Activated CD4-positive, CD25-positive, alpha-beta regulatory T cell treated with anti-CD3 and anti-CD28 coated beads, Interleukin-2, amount 50 U/mL, for 72 hours (primary cell): ENCODE data around the gene RASD1.

Source experiments
- DNase-seq: peaks from one replicate; pipeline ENCODE4 v3.0.0; 2021

Gene RASD1, protein sequence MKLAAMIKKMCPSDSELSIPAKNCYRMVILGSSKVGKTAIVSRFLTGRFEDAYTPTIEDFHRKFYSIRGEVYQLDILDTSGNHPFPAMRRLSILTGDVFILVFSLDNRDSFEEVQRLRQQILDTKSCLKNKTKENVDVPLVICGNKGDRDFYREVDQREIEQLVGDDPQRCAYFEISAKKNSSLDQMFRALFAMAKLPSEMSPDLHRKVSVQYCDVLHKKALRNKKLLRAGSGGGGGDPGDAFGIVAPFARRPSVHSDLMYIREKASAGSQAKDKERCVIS

DNA sequence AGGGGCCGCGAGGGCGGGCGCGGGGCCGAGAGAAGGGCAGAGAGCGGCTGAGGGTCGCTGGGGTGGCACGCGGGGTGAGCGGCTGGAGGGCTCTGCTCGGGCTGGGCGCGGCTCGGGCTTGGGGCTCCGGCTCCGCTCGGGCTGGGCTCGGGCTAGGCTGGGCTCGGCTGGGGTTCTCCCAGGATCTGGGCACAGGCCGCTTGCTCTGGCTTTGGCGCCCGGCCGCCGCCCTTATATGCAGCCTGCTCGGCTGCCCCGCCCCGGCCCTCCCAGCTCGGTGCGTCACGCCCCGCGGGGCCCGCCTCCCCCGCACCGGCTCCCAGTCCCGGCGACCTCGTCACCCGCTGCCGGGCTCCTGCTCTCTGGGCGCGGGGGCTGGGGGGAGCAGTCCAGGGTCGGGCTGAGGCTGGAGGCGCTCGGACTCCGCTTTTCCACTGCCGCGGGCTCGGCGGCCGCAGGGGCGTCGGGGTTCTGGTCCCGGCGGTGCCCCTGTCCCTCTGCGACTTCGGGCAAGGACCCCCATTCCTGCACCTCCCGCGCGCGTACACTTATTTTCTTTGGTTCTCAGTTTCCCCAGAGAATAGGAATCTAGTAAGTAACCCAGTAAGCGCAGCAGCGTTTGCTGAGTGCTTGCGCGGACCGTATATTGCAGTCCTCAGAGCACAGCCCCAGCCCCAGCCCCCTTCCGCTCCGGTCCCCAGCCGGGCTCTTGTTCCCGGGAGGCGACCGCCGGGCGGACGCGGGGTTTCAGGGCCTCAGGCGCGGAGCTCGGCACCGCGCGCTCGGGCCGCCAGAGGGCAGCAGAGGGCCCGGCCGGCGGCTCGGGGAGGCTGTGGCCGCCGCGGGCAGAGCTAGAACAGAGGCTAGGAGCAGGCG lies at the start of gene RASD1:
Gene RASD1 (minus strand): TSS at position 207 of the 876 bp plus-strand sequence. CDS start 214 bp downstream, outside the sequence.
- peak; percentile 83 for DNase-seq

DNA sequence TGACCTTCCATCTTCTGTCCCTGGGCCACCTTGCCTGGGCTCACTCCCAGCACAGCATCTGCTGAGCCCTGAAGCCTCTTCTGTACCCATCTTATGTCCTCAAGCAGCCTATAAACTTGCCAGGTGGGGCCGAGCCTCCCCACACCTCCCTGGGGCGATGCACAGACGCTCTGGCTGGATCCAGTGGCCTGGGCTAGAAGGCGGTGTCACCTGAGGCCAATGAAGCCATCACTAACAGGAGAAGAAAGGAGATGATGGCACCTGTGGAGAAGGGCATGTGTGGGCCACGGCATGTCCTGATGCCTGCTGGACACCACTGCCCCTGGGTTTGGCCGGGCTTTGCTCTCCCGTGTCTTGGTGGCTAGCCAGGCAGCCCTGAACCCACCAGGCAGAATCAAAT lies 49.8 kb upstream of the RASD1 start:
- no peak for DNase-seq

DNA sequence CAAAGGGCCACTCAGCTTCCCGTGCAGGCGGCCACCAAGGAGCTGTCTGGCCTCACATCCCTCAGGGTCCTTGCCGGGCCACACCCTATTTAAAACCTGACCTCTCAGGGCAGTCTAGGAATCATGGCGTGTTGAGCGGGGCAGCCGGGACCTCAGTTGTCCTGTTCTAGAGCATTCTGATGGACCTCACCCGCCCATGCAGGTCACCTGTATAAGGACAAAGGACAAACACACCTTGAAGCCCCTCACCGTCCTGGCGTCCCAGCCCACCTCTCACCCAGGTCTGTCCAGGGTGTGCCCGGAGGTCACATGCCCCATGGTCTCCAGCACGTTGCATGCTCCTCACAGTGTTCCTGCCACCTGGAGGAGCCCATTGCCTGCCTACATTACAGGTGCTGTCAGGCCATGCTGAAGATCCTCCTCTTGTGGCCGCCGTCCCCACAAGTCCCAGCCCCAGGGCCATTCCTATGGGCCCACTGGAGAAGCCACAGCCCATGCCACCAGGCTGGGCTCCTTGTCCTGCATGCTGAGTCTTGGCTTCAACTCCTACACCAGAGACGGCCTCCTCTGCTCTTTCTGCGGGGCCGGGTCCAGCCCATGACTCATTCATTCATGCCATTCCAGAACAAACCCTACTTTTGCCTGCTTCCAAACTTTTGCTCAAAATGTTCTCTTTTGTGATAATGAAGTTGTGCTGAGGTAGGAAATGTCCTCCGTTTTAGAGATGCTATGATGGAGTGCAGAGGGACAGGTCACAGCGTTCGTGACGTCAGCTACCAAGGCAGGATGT lies 49.0 kb upstream of the RASD1 start:
- DNase-seq: no peak

DNA sequence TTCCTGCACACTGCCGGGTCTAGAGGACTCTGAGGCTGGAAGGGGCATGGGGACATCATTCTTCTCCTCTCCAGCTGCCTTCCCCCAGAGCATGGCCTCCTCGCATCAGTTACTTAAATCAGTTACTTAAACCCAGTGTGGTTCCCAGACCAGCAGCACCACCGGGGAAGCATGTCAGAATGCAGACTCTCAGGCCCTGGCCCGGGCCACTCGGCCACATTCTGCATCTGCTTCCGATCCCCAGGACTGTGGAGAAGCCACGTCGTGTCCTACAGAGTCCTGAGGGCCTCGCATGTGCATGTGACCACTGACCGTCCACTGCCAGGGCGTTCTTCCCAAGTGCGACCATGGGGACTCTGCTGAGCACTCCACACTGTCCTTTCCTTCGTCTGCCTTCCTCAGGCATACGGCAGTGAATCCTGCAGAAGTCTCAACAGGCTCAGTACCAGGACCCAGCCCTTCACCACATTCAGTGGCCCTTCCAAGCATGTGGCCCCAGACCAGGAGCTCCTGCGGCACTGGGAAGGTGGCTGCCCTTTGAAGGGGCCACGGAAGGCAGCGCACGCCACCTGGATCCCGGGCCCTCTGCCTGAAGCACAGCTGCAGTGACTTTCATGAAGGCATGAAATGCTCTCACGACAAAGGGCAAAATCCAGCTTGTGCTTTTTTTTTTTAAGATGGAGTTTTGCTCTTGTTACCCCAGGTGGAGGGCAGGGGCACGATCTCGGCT lies 46.9 kb upstream of the RASD1 start:
- DNase-seq: no peak

DNA sequence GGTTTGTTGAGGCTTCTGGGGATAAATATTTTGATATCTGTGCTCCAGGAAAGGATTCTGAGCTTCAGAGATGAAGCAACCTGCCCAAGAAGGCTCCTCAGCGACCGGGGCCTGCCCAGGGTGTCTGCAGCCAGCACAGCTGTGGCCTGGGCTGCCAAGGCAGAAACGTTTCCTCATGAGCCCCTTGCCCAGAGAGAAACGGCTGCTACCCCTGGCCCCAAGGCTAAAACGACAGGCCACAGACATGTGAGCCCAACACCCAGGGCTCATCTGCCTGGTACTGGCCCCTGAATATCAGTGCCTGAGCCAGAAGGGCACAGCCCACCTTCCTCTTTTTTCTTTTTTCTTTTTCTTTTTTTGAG lies 45.4 kb upstream of the RASD1 start:
- DNase-seq: no peak

DNA sequence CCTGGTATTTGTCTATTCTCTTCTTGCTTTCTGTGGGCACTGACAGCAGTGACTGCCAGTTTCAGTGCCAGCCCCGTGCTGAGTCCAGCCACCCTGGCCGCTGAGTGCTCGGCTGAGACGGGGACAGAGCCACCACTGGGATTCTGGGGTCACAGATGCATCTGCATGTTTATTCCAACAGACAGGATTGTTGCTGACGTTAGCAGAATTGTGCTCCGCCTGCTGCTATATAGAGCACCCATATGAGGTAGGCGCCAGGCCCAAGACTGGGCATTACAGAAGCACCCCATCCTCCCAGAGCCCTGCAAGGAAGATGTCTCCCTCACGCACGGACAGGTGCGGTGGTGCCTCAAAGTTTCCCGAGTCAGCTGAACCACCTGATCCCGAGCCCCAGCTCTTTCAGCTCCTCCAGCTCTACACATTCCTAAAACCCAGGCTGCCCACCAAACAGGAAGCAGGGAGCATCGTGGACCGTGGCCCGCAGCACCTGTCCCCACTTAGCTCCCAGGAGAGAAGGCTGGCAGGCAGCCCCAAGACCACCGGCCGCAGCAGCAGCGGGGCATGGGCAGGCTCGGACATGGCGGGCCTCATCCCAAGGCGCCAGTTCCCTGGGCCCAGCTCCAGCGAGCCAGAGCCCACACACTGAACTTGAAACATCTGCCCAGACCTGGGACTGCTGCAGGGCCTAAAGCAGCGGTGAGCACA lies 44.9 kb upstream of the RASD1 start:
- no peak for DNase-seq

DNA sequence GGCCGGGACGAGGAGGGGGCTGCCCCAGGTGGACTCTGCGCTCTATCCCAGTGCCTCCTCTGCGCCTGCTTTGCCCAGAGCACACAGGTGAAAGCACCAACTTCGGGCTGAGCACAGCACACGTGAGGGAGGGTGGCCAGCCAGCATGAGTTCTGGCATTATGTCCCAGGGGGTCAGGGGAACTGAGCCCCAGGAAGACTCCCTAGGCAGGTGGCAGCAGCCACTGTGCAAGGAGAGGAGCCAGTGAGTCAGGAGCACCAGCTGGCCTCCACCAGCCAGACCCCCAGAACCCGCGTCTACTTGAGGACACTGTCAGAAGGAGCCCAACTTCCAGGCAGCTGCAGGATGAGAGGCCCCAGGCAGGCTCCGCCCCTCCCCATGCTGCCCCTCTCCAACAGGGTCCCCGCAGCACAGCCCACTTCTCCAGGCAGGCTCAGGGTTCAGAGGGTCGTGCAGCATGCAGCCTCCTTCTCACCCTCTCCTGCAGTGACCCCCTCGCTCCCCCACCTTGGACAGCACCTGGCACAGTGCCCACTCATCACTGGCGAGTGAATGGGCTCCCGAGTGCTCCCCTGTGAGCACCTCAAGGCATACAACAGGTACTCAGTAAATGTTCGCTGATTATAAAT lies 44.2 kb upstream of the RASD1 start:
- DNase-seq: no peak

DNA sequence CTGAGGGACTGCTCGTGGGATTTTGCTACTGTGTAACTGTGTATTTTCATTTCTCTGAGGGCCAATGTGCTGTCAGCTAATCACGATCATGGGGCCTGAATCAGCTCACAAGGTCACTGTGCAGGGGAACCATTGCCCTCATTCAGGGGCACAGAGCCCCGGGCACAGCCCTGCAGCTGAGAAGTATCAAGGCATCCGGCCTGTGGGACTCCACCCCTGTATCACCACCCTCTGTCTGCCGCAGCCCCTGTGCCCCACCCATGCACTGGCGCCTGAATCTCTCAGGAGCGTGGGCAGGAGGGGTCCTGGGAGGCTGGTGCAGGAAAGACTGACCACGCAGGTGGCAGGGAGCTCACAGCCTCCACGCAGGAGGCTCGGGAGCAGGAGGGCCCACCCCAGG lies 43.4 kb upstream of the RASD1 start:
- no peak for DNase-seq

DNA sequence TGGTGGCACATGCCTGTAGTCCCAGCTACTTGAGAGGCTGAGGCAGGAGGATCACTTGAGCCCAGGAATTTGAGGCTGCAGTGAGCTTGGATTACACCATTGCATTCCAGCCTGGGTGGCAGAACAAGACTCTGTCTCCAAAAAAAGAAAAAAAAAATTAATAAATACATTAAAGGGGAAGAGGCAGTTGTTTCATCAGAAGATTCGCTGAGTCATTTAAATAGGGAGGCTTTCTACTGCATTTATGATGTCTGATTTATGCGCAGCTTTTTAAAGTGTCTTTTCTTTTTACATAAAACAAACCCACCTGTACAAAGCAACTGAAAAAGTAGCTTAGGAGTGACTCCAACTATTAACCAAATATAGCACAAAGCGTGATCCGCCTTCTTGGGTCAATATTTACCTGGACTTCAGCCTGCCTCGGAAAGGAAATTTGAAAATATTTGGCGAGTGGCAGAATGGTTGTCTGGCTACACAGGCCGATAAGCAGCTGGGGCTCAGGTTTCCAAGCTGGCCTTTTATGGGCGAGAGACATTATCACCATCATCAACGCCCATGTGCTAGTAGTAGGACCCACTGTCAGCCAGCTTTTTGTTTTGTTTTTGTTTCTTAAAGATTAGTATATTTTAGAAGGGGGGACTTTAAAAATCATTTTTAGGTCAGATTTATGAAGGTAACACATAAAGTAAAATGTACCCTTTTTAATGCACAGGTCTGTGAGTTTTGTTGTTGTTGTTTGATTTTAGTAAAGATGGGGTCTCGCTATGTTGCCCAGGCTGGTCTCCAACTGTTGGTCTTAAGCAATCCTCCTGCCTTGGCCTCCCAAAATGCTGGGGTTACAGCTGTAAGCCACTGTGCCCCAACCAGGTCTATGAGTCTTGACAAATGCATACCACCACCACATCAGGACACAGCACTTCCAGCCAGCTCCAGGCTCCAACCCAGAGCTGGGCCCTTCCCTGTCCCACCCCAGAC lies 42.5 kb upstream of the RASD1 start:
- DNase-seq: no peak

DNA sequence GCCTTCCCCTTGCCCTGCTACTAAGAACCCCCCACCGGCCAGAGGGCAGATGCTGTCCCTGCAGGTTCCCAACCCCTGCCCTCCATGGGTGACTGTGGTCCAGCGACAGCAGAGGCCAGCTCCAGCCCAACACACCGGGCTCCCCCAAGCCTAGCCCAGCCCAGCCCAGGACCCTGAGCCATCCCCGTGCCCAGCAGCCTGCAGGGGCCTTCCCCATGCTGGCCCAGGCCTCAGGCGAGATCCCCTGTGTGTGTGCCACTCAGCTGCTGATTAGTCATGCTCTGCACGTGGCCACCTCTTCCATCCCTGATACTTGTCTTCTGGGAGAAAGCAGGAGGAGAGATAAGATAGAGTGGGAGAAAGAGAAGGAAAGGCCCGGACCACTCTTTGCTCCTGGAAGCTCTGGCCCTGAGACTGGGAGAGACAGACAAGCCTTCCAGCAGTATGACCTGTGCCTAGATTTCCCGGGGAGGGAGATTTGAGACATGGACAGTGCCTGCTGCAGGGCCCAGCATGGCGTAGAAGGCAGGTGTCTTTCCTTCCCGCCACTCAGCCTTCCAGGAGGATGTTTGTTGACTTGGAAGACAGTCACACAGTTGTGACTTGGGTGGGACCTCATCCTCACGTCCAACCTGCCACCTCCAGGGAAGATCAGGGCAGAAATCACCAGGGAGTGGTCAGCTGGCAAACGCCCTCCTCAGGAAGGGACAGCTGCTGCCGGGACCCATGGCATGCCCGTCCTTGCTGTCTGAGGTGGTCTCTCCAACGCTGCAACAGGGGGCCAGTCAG lies 41.3 kb upstream of the RASD1 start:
- DNase-seq: no peak

DNA sequence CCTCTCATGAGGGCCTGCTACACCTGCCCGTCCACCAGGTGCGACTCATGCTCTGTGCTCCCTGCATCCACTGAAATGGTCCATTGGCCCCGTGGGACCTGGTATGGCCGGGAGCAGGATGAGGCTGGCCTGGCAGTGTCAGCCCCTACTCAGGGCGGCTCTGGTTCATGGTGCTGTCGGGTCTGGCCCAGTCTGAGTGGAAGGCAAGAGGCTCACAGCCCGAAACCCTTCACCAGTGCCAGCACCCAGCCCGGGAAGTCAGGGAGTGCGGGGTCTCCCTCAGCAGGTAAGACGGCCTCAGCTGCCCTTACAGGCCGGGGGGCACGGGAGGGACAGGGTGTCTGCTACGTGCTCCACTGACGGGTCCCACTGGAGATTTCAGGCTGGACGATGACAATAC lies 40.5 kb upstream of the RASD1 start:
- DNase-seq: no peak

DNA sequence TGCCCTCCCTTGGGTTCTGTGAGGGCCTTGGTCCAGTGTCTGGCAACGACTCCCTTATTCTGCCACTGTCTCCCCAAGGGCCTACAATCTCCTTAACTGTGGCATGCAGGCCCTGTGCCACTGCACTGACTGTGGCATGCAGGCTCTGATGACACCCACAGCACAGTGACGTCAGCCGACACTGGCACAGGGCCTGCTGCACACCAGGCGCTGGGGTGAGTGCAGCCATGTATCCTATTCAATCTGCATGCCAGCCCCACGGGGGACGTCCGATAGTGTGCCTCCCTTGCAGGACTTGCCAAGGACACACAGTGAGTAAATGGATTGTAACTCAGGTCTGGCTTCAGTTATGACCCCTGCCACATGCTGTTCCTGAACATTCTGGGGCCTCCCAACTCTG lies 39.8 kb upstream of the RASD1 start:
- no peak for DNase-seq

DNA sequence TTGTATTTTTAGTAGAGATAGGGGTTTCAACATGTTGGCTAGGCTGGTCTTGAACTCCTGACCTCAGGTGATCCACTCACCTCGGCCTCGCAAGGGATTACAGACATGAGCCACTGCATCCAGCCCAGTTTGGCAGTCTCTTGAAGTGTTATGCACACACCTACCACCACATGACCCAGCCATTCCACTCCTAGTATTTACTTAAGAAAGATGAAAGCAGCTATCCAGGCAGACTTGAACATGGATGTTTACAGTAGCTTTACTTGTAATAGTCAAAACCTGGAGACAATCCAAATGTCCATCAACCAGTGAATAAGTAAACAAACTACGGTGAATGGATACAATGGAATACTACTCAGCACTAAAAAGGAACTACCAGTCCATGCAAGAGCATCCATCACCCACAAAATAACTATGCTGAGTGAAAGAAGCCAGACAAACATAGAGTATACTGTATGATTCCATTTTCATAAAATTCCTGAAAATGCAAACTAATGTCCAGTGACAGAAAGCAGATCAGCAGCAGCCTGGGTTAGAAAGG lies 37.8 kb upstream of the RASD1 start:
- DNase-seq: no peak

DNA sequence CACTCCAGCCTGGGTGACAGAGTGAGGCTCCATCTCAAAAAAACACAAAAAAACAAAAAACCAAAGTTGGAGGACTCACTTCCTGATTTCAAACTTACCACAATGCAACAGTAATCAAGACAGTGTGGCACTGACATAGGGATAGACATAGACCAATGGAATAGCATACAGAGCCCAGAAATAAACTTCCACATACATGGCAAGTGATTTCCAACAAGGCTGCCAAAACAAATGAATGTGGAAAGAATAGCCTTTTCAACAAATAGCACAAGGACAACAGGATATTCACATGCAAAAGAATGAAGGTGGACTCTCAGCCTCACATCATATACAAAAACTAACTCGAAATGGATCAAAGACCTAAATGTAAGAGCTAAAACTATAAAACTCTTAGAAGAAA lies 36.8 kb upstream of the RASD1 start:
- no peak for DNase-seq

DNA sequence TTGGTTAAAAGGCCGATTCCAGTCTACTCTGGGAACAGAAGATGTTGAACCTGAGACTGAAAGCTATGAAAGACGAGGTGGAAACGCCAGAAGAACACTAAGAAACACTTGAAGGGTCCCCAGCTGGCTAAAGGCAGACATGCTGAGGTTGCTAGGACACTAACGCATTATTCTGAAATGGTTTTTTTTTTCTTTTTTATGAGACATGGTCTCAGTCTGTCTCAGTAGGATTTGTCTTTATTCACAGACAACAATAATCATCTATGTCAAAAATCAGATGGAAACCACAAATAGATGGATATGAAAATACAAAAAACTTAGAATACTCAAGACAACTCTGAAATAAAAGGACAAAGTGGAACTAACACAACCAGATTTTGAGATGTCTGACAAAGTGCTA lies 35.0 kb upstream of the RASD1 start:
- no peak for DNase-seq

DNA sequence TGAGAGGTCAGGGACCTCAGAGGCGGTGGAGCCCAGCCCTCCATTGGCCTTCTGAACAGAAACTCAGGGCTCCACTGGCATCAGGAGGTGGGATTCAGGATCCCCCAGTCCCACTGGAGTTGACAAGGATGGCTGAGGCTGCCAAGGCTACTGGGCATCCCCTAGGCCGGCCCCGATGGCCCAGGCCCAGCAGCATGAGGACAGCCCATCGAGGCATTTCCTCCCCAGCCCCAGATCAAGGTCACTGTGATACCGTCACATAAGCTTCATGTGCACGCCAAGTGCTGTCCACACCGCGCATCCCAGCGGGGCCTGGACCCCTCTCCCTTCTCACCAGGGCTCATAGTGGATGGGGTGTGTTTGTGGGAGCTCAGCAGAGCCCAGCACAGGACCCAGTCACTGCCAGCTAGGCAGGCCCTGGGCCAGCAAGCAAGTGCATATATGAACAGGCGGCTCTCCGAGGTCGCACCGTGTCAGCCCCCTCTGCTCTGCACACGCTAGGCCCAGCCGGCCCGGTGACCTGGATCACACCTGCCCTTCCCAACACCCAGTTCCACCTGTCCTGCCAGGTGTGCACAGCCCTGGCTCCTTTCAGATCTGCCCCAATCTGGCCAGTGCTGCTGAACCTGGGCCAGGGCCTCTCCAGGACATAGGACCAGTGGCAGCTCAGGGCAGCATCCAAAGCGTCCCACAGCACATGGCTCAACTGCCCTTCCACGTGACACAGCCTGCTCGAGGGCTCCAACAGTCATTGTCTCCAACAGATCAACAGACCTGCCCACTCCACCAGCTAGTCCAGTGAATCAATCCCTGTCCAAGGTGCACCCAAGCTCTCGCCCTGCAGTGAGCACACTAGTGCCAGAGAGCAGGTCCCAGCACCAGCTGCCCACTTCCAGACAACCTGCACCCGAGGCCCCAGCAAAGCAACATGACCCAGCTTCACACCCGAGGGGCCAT lies 32.8 kb upstream of the RASD1 start:
- DNase-seq: no peak

DNA sequence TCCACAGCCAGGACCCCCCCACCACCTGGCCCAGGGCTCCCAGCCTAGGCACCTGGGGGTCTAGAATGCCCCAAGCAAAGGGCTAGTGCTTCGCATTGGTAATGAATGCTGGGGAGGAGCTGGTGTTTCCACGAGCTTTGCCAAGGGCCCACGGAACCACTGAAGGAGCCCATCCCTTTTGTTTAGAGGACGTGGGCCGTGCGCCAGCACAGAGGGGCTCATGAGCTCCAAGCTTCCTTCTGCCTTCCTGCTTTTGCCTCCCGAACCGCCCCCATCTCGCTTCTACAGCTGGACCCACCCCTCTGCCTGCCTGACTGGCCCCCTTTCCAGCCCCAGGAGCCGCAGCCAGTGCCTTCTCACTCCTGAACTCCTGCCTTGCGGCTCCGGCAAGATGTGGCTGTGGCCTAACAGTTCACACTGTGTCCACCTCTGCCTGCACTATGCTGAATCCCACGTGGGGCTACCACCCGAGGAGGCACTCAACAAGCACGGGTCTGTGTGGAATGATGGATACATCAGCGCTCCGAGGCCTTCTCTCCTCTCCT lies 31.8 kb upstream of the RASD1 start:
- no peak for DNase-seq

DNA sequence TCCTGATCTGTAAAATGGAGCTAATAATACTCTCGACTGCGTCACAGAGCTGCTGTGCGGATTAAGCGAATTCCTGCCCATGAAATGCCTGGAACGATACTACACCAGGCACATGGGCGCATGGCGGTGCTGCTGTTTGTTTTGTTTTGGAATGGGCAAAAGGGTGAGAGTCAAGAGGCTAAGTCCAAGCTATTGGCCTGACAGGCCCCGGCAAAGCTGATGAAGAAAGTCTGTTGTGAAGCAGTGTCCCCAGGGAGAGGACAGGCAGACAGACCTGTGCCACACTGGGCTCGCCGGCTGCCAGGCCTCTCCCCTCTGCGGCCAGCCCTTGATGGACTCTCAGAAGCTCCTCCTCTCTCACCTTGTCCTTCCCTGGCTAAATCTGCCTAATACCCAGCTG lies 31.3 kb upstream of the RASD1 start:
- no peak for DNase-seq
